ENCODE results near the gene GDA. TPM values are rescaled to one million over a fixed set of nuclear protein-coding genes. Genes with fewer than 3 reads are reported as not detected.

Gene GDA
- total RNA-seq, 4 donors from 2014 or later: 0.76 to 2.4 TPM; not detected in 2

GRCh38 chr9:72140586-72140985, 8.7 kb upstream of the GDA start:
- no peaks in the 10 kb centered on the region for H3K9me3 ChIP-seq
- intact Hi-C loops (cut with DNase I): no loop called here
- WGBS, 2 donors: 46 to 67% methylated on average over 4 of the region's 4 CpGs
- no peaks in the 10 kb centered on the region for H3K36me3 ChIP-seq
- H3K27me3 ChIP-seq: no peaks in the 10 kb centered on the region
- H3K4me1 ChIP-seq: no peaks in the 10 kb centered on the region
- H3K4me3 ChIP-seq: no peak overlapping the region
- TF ChIP-seq CTCF (IDR thresholded peaks at IDR 0.05) (no peak), POLR2A (IDR thresholded peaks at IDR 0.05) (no peak)
- DNase-seq: no peak
- H3K27ac ChIP-seq: no peak overlapping the region

GRCh38 chr9:72141484-72141883, 7.8 kb upstream of the GDA start:
- Histone ChIP-seq H3K4me3 (no peak overlapping the region), H3K27ac (no peak overlapping the region), H3K27me3 (peaks cover 0 to 7% (median 0%) of the 10 kb centered on the region in 4 donors), H3K36me3 (no peaks in the 10 kb centered on the region), H3K9me3 (no peaks in the 10 kb centered on the region), H3K4me1 (no peaks in the 10 kb centered on the region)
- DNase-seq: no peak
- intact Hi-C loops (cut with DNase I): no loop called here
- 62 to 65% methylated on average over 3 of the region's 3 CpGs for WGBS, 2 donors
- no peak for TF ChIP-seq CTCF (IDR thresholded peaks at IDR 0.05)
- TF ChIP-seq POLR2A (IDR thresholded peaks at IDR 0.05): no peak

GRCh38 chr9:72144756-72145492, 4.3 kb upstream of the GDA start:
- no peak for DNase-seq
- peaks cover 0 to 10% (median 0%) of the 10 kb centered on the region in 3 donors for H3K4me1 ChIP-seq
- WGBS, 2 donors: 80 to 82% methylated on average over 3 of the region's 3 CpGs
- intact Hi-C loops (cut with DNase I): no loop called here
- no peaks in the 10 kb centered on the region for H3K9me3 ChIP-seq
- H3K36me3 ChIP-seq: no peaks in the 10 kb centered on the region
- TF ChIP-seq POLR2A (IDR thresholded peaks at IDR 0.05) (no peak), CTCF (IDR thresholded peaks at IDR 0.05) (no peak)
- no peak overlapping the region for H3K4me3 ChIP-seq
- H3K27me3 ChIP-seq: peaks cover 0 to 39% (median 3%) of the 10 kb centered on the region in 4 donors
- no peak overlapping the region for H3K27ac ChIP-seq

GRCh38 chr9:72145733-72146505, 3.3 kb upstream of the GDA start:
- Histone ChIP-seq H3K4me1 (peaks cover 0 to 10% (median 0%) of the 10 kb centered on the region in 3 donors), H3K27me3 (peaks cover 0 to 49% (median 3%) of the 10 kb centered on the region in 4 donors), H3K27ac (no peak overlapping the region), H3K4me3 (no peak overlapping the region), H3K9me3 (no peaks in the 10 kb centered on the region), H3K36me3 (no peaks in the 10 kb centered on the region)
- intact Hi-C loops (cut with DNase I): no loop called here
- no peak for DNase-seq
- no peak for TF ChIP-seq POLR2A (IDR thresholded peaks at IDR 0.05)
- TF ChIP-seq CTCF (IDR thresholded peaks at IDR 0.05): no peak
- WGBS, 2 donors: 67 to 100% methylated on average over 2 of the region's 2 CpGs

GRCh38 chr9:72147676-72148075, 1.6 kb upstream of the GDA start:
- no peak for TF ChIP-seq POLR2A (IDR thresholded peaks at IDR 0.05)
- no peak for TF ChIP-seq CTCF (IDR thresholded peaks at IDR 0.05)
- intact Hi-C loops (cut with DNase I): no loop called here
- H3K27ac ChIP-seq: no peak overlapping the region
- no peaks in the 10 kb centered on the region for H3K36me3 ChIP-seq
- no peak for DNase-seq
- no peak overlapping the region for H3K4me3 ChIP-seq
- WGBS, 2 donors: 49 to 60% methylated on average over 4 to 5 of the region's 5 CpGs
- H3K9me3 ChIP-seq: no peaks in the 10 kb centered on the region
- H3K27me3 ChIP-seq: peaks cover 0 to 57% (median 3%) of the 10 kb centered on the region in 4 donors
- peaks cover 0 to 10% (median 0%) of the 10 kb centered on the region in 3 donors for H3K4me1 ChIP-seq

Measured in esophagus squamous epithelium (tissue), 5 donors.